GM19328 (cell line): Measurements from ENCODE around the gene MFSD6L.

Experiments used
- ATAC-seq: cut with Tn5 transposase; IDR thresholded peaks from one replicate; pipeline ENCODE4 v1.9.1; 2021; ENCODE audit warnings: mild to moderate bottlenecking, moderate library complexity; ENCODE audit not compliant: unreplicated experiment

Gene MFSD6L

GRCh38 chr17:8798846-8799569 lies at the start of gene MFSD6L:
MFSD6L (minus strand) TSS chr17:8799365; CDS start chr17:8799120, 245 bp downstream.
- ATAC-seq = no peak

DNA sequence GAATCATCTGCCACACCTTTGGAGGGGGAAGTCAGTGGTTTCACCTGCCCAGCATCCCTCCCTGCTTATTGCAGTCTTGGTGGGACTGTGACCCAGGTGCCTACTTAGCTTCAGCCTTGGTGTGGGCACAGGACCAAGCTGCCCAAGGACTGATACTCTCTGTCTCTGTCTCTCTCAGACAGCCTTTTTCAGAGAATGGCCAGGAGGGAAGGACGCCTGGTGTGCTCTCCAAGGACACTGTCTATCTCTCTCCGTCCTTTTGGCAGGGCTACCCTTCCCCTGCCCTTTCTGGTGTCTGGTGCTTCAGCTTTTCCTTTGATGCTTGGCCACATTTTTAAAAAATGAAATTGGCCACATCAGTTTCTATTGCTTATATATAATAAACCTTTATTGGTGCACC lies 48.7 kb upstream of the MFSD6L start:
- ATAC-seq = no peak

DNA sequence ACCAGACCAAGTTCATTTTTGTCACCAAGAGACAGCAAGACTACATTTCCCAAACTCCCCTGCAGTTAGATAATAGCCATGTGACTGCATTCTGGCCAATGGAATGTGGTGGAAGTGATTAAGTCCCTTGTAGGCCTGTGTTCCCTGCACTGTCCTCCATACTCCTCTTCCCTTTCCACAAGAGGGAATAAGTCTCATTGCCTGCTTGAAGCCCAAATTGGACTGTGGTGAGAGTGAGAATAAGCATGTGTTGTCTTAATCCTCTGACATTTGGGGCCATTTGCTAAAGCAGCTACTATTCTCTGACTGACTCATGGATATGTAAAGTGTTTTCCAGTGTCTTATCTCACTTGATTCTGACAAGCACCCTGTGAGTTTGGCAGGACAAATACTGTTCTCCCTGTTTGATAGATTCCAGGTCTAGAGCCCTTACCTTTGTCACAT lies 47.6 kb upstream of the MFSD6L start:
- ATAC-seq = no peak

DNA sequence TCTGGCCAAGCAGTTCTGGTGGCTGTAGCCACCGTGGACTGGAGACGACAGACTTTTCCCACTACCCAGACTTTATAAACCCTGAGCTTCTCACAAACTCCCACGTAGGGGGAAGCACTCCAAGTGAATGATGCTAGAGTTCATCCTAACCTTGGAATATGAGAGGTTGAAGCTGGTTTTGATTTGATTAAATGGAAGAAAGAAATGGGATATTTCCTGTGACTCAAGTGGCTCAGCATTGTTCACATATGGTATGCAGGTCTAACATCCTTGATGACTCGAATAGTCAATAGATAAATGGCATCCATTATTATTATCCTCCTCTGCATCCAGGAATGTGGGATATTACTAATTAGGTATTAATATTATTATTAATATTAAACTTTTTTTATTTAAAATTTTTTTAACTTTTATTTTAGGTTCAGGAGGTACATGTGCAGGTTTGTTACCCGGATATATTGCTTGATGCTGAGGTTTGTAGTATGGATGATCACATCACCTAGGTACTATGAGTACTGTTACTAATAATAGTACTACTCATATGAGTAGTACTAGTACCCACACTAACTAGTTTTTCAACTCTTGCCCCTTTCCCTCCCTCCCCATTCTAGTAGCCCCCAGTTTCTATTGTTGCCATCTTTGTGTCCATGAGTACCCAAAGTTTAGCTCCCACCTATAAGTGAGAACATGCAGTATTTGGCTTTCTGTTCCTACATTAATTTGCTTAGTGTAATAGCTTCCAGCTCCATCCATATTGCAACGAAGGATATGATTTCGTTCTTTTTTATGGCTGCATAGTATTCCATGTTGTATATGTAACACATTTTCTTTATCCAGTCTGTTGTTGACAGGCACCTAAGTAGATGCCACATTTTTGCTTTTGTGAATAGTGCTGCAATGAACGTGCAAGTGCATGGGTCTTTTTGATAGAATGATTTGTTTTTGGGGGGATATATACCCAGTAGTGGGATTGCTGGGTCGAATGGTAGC lies 45.4 kb upstream of the MFSD6L start:
- no peak for ATAC-seq

DNA sequence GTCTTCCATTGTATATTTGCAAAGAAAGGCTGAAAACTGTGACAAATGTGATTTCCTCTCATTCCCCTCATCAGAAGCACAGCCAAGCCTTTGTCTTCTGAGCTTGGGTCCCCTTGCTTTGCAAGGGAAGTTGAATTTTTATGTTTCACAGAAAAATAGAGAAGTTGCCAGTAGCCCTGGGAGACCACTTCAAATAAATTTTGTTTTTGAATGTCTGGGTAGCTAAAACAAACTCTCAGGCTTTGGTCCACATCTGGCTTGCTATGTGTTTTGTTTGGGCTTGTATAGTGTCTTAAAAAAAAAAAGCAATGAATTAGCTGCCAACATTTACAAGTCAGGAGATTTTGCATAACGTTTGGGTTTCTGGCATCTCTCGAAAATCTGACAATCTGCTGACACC lies 44.2 kb upstream of the MFSD6L start:
- ATAC-seq = no peak

- ATAC-seq = no peak
Measured at GRCh38 chr17:8841844-8842243, 42.7 kb upstream of the MFSD6L start.

DNA sequence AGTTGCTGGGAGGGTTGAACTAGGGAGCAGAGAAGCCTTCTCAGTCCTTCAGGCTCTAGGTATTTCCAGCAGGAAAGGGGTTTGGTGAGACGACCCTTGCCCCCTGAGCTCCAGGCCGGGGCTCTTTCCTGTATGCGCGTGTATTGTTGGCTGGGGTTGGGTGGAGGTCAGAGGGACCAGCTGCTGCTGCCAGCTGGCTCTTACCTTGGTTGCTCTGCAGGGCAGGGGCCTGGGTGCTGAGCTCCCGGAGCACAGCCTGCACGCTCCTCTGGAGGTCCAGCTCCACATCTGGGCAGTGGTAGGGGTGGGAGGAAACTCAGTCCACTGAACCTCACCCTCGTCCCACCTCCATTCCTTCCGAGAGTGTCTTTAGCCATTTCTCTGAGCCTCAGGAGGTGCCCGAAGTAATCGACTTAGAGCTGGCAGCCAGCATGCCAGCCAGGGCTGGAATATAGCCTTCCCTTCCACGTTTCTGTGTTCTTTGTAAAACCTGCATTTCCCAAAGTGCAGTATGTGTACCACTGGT lies 40.3 kb upstream of the MFSD6L start:
- no peak for ATAC-seq

DNA sequence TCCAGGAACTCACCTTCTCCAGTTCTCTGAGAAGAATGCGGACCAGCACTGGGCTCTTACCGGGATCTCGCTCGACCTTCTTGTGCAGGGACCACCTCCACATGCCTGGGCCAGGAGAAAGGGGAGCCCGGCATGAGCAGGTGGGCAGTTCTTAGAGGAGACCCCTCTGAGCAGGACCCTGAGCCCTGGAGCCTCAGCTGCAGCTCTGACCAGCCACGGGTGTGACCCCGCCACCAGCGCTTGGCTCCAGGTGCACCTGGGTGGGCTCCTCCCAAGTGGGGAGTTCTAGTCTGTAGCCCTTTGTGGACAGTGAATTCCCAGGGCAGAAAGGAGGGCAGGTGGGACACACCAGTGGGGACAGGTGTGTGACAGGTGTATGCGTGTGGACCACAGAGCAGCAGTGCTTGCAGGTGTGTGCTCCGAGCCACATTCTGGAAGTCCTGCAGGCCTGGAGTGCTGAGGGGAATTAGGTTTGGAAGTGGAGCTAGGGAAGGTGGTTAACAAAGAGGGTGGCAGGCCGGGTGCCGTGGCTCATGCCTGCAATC lies 39.5 kb upstream of the MFSD6L start:
- ATAC-seq = no peak

GRCh38 chr17:8837563-8838075 lies 38.5 kb upstream of the MFSD6L start:
- ATAC-seq = no peak

DNA sequence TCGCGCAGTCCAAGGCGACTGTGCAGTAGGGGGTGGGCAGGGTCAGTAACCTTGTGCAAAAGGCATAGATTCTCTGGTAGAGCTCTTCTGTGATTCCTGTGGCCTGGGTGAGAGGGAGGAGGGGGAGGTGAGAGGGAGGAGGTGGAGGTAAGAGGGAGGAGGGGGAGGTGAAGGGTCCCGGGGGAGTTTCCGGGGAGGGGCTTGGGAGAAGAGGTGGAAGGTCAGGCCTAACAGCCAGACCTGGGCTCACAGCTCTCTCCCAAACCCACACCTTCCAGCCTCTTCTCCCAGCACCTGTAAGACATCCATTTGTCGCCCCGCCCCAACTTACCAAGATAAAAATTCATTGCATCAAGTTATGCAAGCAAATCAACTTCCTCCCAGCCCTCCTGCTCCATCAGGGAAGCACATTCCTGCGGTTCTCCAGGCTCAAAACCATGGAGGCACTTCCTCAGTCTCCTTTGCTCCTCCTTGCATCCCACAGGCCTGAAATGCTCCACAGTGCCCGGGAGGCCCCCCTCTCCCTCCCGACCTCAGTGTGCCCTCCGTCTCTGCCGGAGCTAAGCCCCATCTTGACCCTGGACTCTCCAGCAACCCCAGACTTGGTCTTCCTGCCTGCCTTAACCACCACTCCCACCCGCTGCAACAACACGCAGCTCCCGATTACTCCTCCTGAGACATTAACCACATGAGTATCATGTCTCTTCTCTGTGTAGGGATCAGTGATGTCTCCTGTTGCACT lies 37.8 kb upstream of the MFSD6L start:
- no peak for ATAC-seq

- ATAC-seq = no peak
Measured at GRCh38 chr17:8835631-8836364, 36.6 kb upstream of the MFSD6L start.

DNA sequence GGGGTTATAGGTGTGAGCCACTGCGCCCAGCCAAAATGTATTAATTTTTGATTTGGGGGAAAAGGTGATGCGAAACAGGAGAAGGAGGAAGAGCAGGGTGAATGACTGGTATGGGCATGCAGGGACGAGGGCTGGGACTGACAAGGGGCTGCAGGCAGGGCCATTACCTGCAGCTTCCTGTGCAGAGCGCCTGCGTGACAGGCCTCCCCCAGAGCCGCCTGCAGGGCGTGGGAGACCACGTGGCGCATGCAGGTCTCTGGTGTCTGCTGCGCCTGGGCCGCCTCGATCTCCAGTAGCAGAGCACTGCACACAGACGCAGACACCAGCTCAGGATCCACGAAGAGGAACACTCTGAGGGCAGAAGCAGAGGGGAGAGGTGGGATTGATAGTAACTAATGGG lies 35.9 kb upstream of the MFSD6L start:
- no peak for ATAC-seq

GRCh38 chr17:8832711-8833352 lies 33.7 kb upstream of the MFSD6L start:
- ATAC-seq = no peak

DNA sequence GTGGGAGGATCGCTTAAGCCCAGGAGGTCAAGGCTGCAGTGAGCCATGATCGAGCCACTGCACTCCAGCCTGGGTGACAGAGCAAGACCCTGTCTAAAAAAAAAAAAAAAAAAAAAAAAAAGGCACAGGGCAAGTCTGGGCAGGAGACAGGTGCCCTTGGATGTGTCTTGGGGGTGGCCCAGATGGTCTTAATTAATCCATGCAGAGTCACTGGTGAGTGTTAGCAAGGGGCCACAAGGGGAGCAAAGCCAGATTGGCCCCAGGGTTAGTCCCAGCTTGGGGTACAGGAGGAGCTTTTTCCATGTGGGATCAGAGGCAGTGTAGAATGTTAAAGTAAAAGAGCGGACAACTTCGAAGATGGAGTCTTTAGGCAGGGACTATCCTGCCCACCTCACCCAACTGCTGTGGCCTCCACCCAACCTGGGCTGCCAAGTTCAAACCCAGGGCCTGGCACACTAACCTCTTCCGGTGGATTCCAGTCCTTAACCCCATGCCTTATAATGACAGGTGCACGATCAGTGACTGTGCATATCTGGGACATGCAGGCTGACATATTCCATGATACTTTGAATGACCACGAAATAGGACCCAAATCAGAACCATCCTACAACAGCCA lies 32.2 kb upstream of the MFSD6L start:
- no peak for ATAC-seq

- no peak for ATAC-seq
Measured at GRCh38 chr17:8830141-8830540, 31.0 kb upstream of the MFSD6L start.

GRCh38 chr17:8829036-8829941 lies 30.1 kb upstream of the MFSD6L start:
- ATAC-seq = no peak

- no peak for ATAC-seq
Measured at GRCh38 chr17:8828517-8828875, 29.3 kb upstream of the MFSD6L start.
